ENCODE results near the gene PHLDA1.

DNA sequence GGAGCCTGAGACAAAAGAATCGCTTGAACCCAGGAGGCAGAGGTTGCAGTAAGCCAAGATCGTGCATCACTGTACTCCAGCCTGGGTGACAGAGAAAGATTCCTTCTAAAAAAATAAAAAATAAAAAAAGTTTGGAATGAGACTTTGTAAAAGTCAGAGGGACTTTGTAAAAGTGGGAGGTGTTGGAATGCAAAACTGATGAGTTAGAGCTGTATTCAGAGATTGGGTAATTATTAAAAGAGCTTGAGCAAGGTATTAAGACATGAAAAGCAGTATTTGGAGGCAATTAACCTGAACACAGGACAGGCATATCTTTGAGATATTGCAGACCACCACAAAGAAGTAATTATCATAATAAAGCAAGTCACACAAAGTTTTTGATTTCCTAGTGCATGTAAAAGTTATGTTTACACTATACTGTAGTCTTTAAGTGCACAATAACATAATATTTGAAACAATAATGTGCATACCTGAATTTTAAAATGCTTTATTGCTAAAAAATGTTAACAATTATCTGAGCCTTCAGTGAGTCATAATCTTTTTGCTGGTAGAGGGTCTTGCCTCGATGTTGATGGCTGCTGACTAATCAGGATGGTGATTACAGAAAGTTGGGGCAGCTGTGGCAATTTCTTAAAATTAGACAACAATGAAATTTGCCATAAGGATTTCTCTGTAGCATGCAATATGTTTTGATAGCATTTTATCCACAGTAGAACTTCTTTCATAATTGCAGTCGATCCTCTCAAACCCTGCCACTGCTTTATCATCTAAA lies 33.1 kb downstream of the PHLDA1 start:
- TF ChIP-seq, protein P1, sequence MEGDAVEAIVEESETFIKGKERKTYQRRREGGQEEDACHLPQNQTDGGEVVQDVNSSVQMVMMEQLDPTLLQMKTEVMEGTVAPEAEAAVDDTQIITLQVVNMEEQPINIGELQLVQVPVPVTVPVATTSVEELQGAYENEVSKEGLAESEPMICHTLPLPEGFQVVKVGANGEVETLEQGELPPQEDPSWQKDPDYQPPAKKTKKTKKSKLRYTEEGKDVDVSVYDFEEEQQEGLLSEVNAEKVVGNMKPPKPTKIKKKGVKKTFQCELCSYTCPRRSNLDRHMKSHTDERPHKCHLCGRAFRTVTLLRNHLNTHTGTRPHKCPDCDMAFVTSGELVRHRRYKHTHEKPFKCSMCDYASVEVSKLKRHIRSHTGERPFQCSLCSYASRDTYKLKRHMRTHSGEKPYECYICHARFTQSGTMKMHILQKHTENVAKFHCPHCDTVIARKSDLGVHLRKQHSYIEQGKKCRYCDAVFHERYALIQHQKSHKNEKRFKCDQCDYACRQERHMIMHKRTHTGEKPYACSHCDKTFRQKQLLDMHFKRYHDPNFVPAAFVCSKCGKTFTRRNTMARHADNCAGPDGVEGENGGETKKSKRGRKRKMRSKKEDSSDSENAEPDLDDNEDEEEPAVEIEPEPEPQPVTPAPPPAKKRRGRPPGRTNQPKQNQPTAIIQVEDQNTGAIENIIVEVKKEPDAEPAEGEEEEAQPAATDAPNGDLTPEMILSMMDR (IDR thresholded peaks at IDR 0.05) = no peak
- TF ChIP-seq POLR2A (IDR thresholded peaks at IDR 0.05) (no peak), EP300 (IDR thresholded peaks at IDR 0.05; ENCODE audit: low read depth) (no peak), POLR2AphosphoS5 (IDR thresholded peaks at IDR 0.05) (no peak)

Data from transverse colon (tissue), 4 donors.